ENCODE results near the gene UQCC5. TPM values are rescaled to one million over a fixed set of nuclear protein-coding genes. Genes with fewer than 3 reads are reported as not detected.

Gene UQCC5
- total and polyA plus RNA-seq, 4 donors, result 3.3 to 39.9 (median 6.8) TPM

DNA sequence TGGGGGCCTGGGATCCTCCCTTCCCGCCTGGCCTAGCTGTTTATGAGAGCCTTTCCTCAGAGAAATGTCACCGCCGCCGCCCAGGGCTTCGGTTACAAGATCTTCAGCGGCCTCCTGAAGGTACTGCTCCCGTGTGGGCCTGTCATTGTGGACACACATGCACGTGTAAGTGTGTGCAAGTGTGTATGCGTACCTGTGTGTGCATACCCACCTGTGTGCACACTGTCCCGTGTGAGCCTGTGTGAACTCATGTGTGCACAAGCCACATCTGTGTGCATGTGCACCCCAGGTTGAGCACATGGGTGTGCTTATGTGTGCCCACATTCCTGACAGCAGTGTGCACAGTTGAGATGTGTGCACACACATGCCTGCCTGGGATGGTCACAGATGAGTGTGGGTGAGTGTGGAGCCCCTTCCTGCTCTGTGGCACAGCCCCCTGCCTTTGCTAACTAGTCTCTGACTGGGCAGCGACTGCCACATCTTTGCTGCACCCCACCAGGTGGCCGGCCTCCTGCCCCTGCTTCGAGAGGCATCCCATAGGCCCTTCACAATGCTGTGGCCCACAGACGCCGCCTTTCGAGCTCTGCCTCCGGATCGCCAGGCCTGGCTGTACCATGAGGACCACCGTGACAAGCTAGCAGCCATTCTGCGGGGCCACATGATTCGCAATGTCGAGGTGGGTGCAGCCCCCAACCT, 16.8 kb upstream of the UQCC5 start:
- Histone ChIP-seq H3K9me3 (ENCODE audit: control insufficient read depth in 4 of 4, low read length in 3 of 4) (no peaks in the 10 kb centered on the region), H3K4me3 (ENCODE audit: low read depth in 1 of 3, low read length in 3 of 3) (no peak overlapping the region), H3K9ac (ENCODE audit: low read depth in 1 of 2, low read length in 2 of 2) (no peak overlapping the region), H3K27ac (ENCODE audit: low read depth in 1 of 2, low read length in 2 of 2) (no peak overlapping the region), H3K27me3 (ENCODE audit: control insufficient read depth in 4 of 4, insufficient read depth in 4 of 4, low read length in 3 of 4) (no peaks in the 10 kb centered on the region), H3K4me1 (ENCODE audit: control insufficient read depth in 4 of 4, insufficient read depth in 4 of 4, low read length in 3 of 4) (no peaks in the 10 kb centered on the region), H3K36me3 (ENCODE audit: control insufficient read depth in 4 of 4, insufficient read depth in 3 of 4, low read depth in 1 of 4, low read length in 3 of 4) (no peaks in the 10 kb centered on the region)
- TF ChIP-seq HNF4A (conservative IDR thresholded peaks at IDR 0.05) (no peak), FOXA2 (IDR thresholded peaks at IDR 0.05) (no peak), EGR1 (IDR thresholded peaks at IDR 0.05; ENCODE audit: low read depth in 2 of 2) (no peak), FOXA1 (IDR thresholded peaks at IDR 0.05) (no peak), SP1 (IDR thresholded peaks at IDR 0.05) (no peak), YY1 (IDR thresholded peaks at IDR 0.05) (no peak), GABPA (IDR thresholded peaks at IDR 0.05 in 1 of 2, conservative IDR thresholded peaks at IDR 0.05 in 1 of 2) (no peak), RXRA (IDR thresholded peaks at IDR 0.05) (no peak), NR2F2 (IDR thresholded peaks at IDR 0.05) (no peak), JUND (IDR thresholded peaks at IDR 0.05) (no peak), TAF1 (conservative IDR thresholded peaks at IDR 0.05) (no peak)
- TF ChIP-seq, protein P1, sequence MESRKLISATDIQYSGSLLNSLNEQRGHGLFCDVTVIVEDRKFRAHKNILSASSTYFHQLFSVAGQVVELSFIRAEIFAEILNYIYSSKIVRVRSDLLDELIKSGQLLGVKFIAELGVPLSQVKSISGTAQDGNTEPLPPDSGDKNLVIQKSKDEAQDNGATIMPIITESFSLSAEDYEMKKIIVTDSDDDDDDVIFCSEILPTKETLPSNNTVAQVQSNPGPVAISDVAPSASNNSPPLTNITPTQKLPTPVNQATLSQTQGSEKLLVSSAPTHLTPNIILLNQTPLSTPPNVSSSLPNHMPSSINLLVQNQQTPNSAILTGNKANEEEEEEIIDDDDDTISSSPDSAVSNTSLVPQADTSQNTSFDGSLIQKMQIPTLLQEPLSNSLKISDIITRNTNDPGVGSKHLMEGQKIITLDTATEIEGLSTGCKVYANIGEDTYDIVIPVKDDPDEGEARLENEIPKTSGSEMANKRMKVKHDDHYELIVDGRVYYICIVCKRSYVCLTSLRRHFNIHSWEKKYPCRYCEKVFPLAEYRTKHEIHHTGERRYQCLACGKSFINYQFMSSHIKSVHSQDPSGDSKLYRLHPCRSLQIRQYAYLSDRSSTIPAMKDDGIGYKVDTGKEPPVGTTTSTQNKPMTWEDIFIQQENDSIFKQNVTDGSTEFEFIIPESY (IDR thresholded peaks at IDR 0.05), result no peak
- TF ChIP-seq, protein P2, sequence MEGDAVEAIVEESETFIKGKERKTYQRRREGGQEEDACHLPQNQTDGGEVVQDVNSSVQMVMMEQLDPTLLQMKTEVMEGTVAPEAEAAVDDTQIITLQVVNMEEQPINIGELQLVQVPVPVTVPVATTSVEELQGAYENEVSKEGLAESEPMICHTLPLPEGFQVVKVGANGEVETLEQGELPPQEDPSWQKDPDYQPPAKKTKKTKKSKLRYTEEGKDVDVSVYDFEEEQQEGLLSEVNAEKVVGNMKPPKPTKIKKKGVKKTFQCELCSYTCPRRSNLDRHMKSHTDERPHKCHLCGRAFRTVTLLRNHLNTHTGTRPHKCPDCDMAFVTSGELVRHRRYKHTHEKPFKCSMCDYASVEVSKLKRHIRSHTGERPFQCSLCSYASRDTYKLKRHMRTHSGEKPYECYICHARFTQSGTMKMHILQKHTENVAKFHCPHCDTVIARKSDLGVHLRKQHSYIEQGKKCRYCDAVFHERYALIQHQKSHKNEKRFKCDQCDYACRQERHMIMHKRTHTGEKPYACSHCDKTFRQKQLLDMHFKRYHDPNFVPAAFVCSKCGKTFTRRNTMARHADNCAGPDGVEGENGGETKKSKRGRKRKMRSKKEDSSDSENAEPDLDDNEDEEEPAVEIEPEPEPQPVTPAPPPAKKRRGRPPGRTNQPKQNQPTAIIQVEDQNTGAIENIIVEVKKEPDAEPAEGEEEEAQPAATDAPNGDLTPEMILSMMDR (IDR thresholded peaks at IDR 0.05; ENCODE audit: low read depth, low read length, missing input control), result no peak
- TF ChIP-seq, protein P3, sequence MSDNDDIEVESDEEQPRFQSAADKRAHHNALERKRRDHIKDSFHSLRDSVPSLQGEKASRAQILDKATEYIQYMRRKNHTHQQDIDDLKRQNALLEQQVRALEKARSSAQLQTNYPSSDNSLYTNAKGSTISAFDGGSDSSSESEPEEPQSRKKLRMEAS (IDR thresholded peaks at IDR 0.05), result no peak
- TF ChIP-seq, protein P4, sequence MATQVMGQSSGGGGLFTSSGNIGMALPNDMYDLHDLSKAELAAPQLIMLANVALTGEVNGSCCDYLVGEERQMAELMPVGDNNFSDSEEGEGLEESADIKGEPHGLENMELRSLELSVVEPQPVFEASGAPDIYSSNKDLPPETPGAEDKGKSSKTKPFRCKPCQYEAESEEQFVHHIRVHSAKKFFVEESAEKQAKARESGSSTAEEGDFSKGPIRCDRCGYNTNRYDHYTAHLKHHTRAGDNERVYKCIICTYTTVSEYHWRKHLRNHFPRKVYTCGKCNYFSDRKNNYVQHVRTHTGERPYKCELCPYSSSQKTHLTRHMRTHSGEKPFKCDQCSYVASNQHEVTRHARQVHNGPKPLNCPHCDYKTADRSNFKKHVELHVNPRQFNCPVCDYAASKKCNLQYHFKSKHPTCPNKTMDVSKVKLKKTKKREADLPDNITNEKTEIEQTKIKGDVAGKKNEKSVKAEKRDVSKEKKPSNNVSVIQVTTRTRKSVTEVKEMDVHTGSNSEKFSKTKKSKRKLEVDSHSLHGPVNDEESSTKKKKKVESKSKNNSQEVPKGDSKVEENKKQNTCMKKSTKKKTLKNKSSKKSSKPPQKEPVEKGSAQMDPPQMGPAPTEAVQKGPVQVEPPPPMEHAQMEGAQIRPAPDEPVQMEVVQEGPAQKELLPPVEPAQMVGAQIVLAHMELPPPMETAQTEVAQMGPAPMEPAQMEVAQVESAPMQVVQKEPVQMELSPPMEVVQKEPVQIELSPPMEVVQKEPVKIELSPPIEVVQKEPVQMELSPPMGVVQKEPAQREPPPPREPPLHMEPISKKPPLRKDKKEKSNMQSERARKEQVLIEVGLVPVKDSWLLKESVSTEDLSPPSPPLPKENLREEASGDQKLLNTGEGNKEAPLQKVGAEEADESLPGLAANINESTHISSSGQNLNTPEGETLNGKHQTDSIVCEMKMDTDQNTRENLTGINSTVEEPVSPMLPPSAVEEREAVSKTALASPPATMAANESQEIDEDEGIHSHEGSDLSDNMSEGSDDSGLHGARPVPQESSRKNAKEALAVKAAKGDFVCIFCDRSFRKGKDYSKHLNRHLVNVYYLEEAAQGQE (IDR thresholded peaks at IDR 0.05), result no peak
- TF ChIP-seq, protein P5, sequence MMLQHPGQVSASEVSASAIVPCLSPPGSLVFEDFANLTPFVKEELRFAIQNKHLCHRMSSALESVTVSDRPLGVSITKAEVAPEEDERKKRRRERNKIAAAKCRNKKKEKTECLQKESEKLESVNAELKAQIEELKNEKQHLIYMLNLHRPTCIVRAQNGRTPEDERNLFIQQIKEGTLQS (IDR thresholded peaks at IDR 0.05), result no peak
- 92% methylated on average over 22 of the region's 22 CpGs for WGBS
- DNase-seq (ENCODE audit: low spot score), result no peak

Data from liver (tissue), 9 donors.